ENCODE measurements around the gene LBH.

Gene LBH

GRCh38 chr2:30277582-30277981 lies 46.2 kb downstream of the LBH start:
- no peak for DNase-seq

GRCh38 chr2:30278419-30278818 lies 47.1 kb downstream of the LBH start:
- no peak for DNase-seq

GRCh38 chr2:30280596-30281434 lies 49.5 kb downstream of the LBH start:
- DNase-seq, result no peak

GRCh38 chr2:30282081-30282480 lies 50.7 kb downstream of the LBH start:
- DNase-seq, result no peak

GRCh38 chr2:30282721-30283120 lies 51.4 kb downstream of the LBH start:
- no peak for DNase-seq

GRCh38 chr2:30283931-30284565 lies 52.7 kb downstream of the LBH start:
- DNase-seq, result no peak

GRCh38 chr2:30285758-30286157 lies 54.4 kb downstream of the LBH start:
- no peak for DNase-seq

GRCh38 chr2:30287190-30287840 lies 56.0 kb downstream of the LBH start:
- no peak for DNase-seq

- DNase-seq, result no peak
Measured at GRCh38 chr2:30287857-30288513, 56.7 kb downstream of the LBH start.

- DNase-seq, result no peak
Measured at GRCh38 chr2:30288561-30288960, 57.2 kb downstream of the LBH start.

- DNase-seq, result no peak
Measured at GRCh38 chr2:30293303-30293921, 62.1 kb downstream of the LBH start.

GRCh38 chr2:30294133-30294532 lies 62.8 kb downstream of the LBH start:
- no peak for DNase-seq

GRCh38 chr2:30296496-30296895 lies 65.2 kb downstream of the LBH start:
- no peak for DNase-seq

GRCh38 chr2:30298302-30298701 lies 67.0 kb downstream of the LBH start:
- no peak for DNase-seq

- DNase-seq, result no peak
Measured at GRCh38 chr2:30300122-30300455, 68.8 kb downstream of the LBH start.

- DNase-seq, result no peak
Measured at GRCh38 chr2:30300456-30301221, 69.3 kb downstream of the LBH start.

- no peak for DNase-seq
Measured at GRCh38 chr2:30301551-30301950, 70.2 kb downstream of the LBH start.

- DNase-seq, result no peak
Measured at GRCh38 chr2:30302566-30302965, 71.2 kb downstream of the LBH start.

- no peak for DNase-seq
Measured at GRCh38 chr2:30303095-30303494, 71.8 kb downstream of the LBH start.

GRCh38 chr2:30305235-30305634 lies 73.9 kb downstream of the LBH start:
- no peak for DNase-seq

- no peak for DNase-seq
Measured at GRCh38 chr2:30306522-30306921, 75.2 kb downstream of the LBH start.

GRCh38 chr2:30308280-30308679 lies 76.9 kb downstream of the LBH start:
- no peak for DNase-seq
